HG03045 (cell line): Measurements from ENCODE around the gene TIMM44.
"Not testable (repeated sequence)": the region's sequence is repeated elsewhere in the genome, so short reads cannot be mapped to it uniquely, and the experiment has no call there.

ENCODE experiments used
- ATAC-seq: cut with Tn5 transposase; IDR thresholded peaks from one replicate; pipeline ENCODE4 v1.9.1; 2021; ENCODE audit warnings: mild to moderate bottlenecking, moderate library complexity; ENCODE audit not compliant: unreplicated experiment

Gene TIMM44

DNA sequence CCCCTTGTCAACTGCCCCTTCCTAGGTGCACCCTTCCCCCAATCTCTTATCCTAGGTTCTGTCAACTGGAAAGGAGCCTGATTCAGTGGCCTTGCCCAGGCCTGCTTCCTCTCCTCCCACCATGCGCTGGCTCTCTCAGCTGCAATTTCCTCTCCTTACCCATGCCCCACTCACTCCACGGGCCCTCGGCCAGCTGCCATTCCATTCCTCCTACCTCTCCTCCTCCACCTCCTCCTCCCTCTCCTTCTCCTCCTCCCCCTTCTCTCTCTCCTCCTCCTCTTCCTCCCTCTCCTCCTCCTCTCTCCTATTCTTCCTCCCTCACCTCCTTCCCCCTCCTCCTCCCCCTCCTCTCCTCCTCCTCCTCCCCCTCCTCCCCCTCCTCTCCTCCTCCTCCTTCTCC is 9.6 kb upstream of the TIMM44 start:
- ATAC-seq: no peak

GRCh38 chr19:7947939-7948338 is 4.5 kb upstream of the TIMM44 start:
- no peak for ATAC-seq

DNA sequence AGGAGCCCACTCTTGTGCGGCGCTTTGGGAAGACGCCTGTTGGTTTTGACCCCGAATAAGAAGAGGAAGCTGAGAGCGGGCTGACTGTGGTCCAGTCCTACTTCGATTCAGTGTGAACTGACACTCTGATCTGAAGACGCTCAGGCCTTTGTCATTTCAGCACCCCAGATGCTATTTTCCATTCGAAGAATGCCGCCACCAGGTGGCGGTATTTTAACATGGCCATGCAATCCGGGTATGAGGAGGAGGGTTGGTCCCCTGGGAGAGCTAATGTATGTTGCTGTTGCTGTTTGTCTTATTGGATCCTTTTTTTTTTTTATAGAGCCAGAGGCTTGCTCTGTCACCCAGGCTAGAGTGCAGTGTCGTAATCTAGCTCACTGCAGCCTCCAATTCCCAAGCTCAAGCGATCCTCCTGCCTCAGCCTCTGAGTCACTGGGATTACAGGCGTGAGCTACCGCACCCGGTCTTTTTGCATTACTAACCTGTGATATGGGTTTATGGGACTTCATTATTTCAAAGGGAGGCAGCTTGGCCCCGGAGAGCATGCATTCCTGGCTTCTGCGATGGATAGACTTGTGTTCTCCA is 803 bp upstream of the TIMM44 start:
- ATAC-seq: no peak

GRCh38 chr19:7942981-7943443 is 454 bp downstream of the TIMM44 start:
- ATAC-seq: no peak

- ATAC-seq: no peak
Observed at GRCh38 chr19:7941895-7942596, 1.4 kb downstream of the TIMM44 start.

GRCh38 chr19:7940841-7941240 is 2.6 kb downstream of the TIMM44 start:
- no peak for ATAC-seq

DNA sequence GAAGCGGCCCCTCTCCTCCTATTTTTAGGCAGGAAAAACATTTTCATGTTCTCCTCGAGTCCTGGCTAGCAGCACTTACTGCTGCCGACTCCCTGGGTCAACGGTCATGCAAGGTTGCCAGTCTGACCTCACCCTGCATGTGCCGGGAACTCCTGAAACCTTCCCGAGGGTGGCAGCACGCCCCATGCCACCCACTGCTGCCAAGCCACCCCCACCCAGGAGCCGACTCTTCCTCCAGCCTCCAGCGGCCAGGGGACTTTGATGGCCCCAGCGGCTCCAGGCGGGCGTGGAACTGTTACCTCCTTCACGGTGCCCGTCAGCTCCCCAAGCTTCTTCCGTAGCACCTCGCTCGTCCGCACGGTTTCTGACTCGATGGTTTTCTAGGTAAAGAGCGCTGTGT is 8.7 kb downstream of the TIMM44 start:
- no peak for ATAC-seq

DNA sequence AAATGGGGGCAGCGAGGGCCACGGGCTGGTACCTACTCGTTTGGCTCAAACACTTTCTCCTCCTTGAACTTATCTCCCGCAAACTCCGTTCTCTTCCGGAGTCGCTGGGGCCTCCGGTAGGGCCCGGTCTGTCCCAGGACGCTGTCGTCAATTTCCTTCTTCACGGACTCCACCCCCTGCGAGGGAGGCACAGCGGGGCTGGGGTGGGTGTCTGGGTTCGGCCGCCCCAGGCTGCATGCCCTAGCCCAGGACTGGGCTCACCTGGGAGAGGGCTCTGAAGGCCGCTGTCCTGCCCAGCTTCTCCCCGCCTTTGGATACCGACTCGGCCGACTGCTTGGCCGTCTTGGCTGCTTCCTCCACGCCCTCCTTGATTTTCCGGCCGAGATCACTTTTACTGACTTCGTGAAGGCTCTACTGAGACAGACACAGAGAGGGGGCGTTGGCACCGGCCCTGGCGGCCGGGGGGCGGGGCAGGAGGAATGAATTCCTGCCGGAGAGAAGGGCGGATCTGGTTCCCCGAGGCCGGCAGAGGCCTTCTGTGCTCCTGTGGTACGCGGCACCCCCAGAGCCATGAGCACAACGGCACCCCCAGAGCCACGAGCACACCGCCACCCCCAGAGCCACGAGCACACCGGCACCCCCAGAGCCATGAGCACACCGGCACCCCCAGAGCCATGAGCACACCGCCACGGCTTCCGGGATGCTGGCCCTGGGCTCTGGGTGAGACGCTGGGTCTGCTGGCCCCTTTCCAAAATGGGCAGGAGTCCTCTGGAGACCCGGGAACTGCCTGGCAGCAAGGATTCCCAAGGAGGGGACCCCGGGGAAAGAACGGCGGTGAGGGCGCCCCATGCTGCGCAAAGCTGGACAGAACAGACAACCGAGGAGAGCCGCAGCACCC is 9.4 kb downstream of the TIMM44 start:
- ATAC-seq: no peak

DNA sequence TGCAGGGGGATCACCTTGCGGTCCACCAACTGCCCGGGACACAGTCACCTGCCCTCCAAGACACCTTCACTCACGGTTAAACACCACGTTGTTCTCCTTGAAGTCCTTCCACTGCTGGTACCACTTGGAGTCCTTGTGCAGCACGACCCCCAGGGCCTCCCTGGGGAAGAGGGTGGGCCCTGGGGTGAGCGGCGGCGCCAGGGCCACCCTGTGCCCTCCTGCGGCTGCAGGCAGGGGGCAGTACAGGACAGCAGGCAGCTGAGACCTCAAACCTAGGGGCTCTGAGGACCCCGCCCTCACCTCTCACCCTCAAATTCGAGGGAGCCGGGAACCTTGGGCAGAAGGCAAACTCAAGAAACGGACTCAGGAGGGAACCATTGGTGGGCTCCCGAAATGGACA is 10.1 kb downstream of the TIMM44 start:
- ATAC-seq: no peak

DNA sequence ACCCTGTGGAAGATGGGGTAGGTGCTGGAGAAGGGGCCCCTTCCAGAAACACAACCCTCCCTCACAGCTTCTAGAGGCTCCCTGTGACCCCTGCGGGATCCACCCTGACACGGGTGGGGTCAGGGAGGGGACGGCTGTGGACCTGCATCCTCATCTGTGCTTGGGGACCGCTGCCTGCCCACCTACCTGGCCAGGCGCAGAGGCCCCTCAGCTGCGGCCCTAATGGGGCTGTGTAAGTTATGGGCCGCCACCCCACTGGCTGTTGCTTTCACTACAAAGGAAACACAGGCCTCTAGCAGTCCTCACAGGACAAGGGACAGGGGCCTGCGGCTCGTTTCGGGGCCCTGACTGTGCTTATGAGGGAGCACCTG is 10.6 kb downstream of the TIMM44 start:
- ATAC-seq: no peak

- ATAC-seq: no peak
Observed at GRCh38 chr19:7932276-7932929, 11.1 kb downstream of the TIMM44 start.

DNA sequence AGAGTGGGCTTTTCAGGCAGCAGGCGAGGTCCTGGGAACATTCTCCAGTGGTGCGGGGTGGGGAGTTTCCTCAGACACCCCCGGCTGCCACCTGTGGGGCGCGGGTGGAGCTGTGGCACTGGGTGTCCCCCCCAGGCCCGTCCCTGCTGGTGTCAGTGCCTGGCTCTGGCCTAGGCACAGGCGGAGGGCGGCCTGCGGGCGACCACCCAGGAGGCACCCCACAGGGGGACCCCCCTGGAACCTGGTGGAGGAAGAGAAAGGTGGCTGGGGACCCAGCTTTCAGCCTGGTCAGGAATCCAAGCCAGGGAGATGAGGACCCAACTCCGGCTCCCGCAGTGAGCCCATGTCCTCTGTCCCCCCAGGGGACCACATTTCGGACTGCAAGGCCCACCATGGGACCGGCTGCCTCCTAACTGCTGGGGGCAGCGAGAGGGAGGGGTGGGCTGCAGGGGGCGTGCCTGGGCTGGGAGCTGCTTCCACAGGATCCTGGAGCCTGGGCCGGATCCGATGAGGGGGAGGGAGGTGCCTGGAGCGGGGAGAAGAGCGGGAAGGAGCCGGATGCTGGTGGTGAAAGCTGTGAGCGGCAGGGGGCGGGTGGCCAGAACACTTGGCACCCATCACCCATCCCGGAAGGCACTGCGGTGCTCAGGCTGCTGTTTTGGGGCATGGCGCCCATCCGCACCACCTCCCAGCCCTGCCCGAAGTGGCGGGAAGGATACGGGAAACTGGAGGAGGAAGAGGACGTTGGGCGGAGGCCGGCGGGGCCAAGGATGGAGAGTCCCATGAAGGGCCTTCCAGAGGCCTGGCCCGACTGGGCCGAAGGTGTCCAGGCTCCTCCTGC is 12.0 kb downstream of the TIMM44 start:
- ATAC-seq: no peak

DNA sequence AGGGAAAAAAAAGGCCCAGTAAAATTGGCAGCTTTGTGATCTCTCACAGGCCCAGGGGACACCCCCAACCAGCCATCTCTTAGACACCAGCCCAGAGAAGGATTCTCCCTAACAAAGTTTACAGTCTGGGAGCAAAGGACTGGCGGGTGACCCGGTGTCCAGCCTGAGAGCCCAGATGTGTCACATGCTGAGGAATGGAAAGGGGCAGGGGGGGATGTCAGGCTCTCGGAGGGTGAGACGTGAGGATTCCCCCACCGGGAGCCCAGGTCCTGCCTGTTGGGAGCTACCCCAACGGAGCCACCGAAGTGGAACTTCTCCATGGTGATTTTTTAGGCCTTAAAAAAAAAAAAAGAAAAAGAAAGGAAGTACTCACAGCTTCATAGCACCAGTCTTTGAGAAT is 12.7 kb downstream of the TIMM44 start:
- ATAC-seq: no peak

- not testable (repeated sequence) for ATAC-seq
Observed at GRCh38 chr19:7930030-7930429, 13.4 kb downstream of the TIMM44 start.

- no peak for ATAC-seq
Observed at GRCh38 chr19:7928741-7929701, 14.4 kb downstream of the TIMM44 start.

DNA sequence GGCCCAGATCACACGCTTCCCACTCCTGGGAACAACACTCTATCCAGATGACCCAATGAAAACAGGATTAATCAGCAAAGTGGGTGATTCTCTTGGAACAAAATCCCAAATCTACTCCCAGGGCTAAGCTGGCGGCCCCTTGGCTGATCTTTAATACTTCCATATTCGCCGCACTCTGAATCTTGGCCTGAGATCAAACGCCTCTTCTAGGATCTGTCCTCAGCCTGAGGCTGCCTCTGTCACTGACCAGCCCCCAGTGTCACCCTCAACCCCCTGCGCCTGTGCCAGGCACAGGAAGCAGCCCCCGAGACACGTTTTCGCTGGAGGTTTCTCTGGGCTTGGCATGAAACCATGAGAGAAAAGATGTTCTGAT is 15.1 kb downstream of the TIMM44 start:
- no peak for ATAC-seq

GRCh38 chr19:7927605-7928333 is 15.7 kb downstream of the TIMM44 start:
- no peak for ATAC-seq

DNA sequence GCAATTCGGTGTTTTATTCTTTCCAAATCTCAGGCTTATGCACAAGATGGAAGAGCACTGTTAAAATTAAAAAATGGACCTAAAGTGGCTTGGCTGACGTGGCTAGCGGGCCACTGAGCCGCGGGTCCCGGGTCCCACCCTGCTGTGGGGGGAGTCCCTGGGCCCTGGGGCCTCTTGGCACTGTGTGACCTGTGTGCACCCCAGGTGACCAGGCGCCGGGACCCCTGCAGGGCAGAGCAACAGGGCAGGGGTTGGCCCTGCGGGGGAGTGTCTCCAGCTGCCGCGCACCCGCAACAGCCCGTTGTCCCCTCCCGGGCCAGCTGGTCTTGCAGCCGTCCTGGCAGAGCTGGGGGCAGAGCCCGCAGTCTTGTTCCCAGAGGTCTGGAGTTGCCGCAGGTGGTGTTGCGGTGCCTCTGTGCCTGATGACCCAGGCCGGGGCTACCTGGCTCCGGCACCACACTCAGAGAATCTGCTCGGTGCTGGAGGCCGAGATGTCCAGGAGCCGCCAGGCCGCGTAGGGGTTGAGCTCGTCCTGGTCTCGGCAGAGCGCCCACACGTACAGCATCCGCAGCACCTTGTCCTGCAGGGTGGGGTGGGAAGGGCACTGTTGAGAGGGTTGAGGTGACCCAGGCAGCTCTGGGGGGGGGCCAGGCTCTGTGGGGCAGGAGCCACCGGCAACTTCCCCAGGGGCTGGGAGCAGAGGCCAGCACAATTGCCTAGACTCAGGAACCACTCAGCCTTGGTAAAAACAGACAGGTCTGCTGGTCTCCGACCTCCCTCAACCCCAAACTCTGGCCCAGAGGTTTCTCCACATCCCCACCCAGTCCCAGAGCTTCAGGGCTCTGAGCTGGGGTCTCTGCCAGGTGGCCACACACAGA is 16.5 kb downstream of the TIMM44 start:
- ATAC-seq: no peak
